Ovary (tissue), 9 donors: ENCODE results near the gene NRL. TPM values are rescaled to one million over a fixed set of nuclear protein-coding genes. Genes with fewer than 3 reads are reported as not detected.

Source experiments
- DNase-seq, 5 donors: peaks; one replicate each; pipeline ENCODE4 v3.0.0-alpha.2; 2019 to 2020
- H3K27ac ChIP-seq, 2 donors: fragments of 200-600 bp; one replicate each; pipeline versions ENCODE4 v1.5.1 to v1.8.0; 2019 to 2022
- H3K27me3 ChIP-seq: fragments of 200-600 bp; one replicate; pipeline ENCODE4 v1.8.0; 2022
- H3K36me3 ChIP-seq: fragments of 200-600 bp; sonication (generic); one replicate; pipeline ENCODE4 v1.5.1; 2019
- H3K4me1 ChIP-seq: one replicate; pipeline ENCODE4 v1.8.1; 2013; ENCODE audit warnings: mild to moderate bottlenecking, moderate library complexity; ENCODE audit not compliant: insufficient read depth
- H3K4me3 ChIP-seq: fragments of 200-600 bp; sonication (generic); one replicate; pipeline ENCODE4 v1.5.1; 2017
- H3K9me3 ChIP-seq, 2 donors: fragments of 200-600 bp in 1 of 2; sonication (generic) in 1 of 2; one replicate each; pipeline versions ENCODE4 v1.5.1 to v1.8.1; 2013 to 2019; ENCODE audit warnings: mild to moderate bottlenecking in 1 of 2, moderate library complexity in 1 of 2
- EP300 ChIP-seq: sonication (generic); formaldehyde crosslinking; IDR thresholded peaks from one replicate; pipeline ENCODE4 v1.6.1; 2017; ENCODE audit warnings: antibody characterized with exemption
- POLR2A ChIP-seq: fragments of 450-650 bp; IDR thresholded peaks from one replicate; pipeline ENCODE4 v1.6.1; 2017; ENCODE audit warnings: antibody characterized with exemption, mild to moderate bottlenecking, moderate library complexity
- WGBS, 3 donors: extraction: QIAGEN DNeasy Blood & Tissue Kit in 1 of 3; methylation state at CpG; one replicate each; pipeline versions ENCODE4 v1.1.5 to v1.1.7; 2013 to 2017; 5-methylcytosine and 5-hydroxymethylcytosine counted together
- intact Hi-C, 4 donors: fragments of 100-400 bp; cut with DNase I; formaldehyde crosslinking; loops; one replicate each; pipeline versions ENCODE4 v1.11.0 to v1.15.1; 2022 to 2023
- polyA plus RNA-seq, 2 donors: library from polyadenylated mRNA; stranded (reverse); fragments of 200-250 nt in 1 of 2; fragments of 350-450 nt in 1 of 2; fragmentation: Illumina TruSeq in 1 of 2; extraction: RNeasy Lipid Tissue Mini Kit (QIAGEN cat#74804) in 1 of 2; gene quantifications; one replicate each; pipeline ENCODE4 v1.2.3, GENCODE V29; 2013 to 2014
- total RNA-seq, 7 donors: library from RNA; depleted of rRNA in 2 of 7; stranded (reverse); fragments of >200 nt in 2 of 7; fragmentation: NEBNext Ultra II Directional in 3 of 7; extraction: Animal tissue kit (Norgen Biotek cat#: 25700) in 3 of 7; gene quantifications; one replicate each; pipeline versions ENCODE4 v1.1.0 to v1.2.4, GENCODE V29; 2016 to 2023
- TF ChIP-seq, protein P1 (sequence below), 3 donors: fragments of 450-650 bp in 2 of 3; fragments of 200-600 bp in 1 of 3; IDR thresholded peaks; one replicate each; pipeline versions ENCODE4 v1.5.1 to v1.8.0; 2016 to 2022; ENCODE audit warnings: antibody characterized with exemption in 3 of 3, mild to moderate bottlenecking in 1 of 3
- donor health status: DM: no; HTN: no; CAD: no; lungs with moderate emphysema.
- donor health status: DM: no; HTN: no; CAD: no.
- donor health status: Bipolar disorder and iron deficiency.
- donor health status: DM: yes; HTN: yes; CAD: no.
- donor health status: DM: no; HTN: no; CAD: no.
- donor health status: DM: yes; HTN: yes; CAD: no.

The NRL gene
- total and polyA plus RNA-seq, 9 donors: 0.78 to 4.1 (median 2.8) TPM

DNA sequence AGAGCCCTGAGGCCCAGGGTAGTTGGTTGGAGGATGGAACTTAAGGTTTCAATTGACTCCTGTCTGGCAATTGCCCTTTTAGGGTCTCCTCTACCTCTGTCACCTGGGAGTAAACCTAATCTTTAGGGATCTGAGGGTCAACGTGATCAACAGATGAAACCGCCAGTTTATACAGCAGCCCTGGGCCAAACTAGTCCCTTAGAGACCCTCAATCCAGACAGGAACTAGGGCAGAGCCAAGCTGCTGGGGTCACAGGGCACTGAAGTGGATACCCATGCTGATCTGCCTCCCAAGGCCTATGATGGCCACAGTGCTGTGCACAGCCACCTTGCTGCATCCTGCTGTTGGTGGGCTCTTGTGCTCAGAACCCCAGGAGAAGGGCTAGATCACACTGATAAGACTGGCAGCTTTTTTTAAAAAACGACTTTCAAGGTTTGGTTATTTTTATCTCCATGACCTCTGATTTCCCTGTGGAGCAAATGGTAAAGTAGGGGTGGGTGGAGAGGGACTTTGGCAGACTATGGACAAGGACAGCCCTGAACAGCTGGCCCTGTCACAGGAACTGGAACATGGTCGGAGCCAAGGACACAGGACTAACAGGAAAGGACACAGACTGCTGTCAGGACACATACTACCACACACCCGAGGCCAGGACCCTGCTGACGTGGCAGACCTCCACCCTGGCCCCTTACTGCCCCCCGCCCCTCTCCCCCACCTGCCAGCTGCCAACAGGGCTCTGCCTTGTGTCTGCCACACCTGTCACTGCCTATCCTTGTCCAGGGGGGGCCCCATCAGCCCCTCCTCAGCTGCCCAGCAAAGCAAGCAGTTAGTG is 16.2 kb upstream of the NRL start:
- Histone ChIP-seq H3K27ac (no peak overlapping the region), H3K27me3 (no peaks in the 10 kb centered on the region), H3K4me1 (peaks cover 1% of the 10 kb centered on the region), H3K9me3 (no peaks in the 10 kb centered on the region), H3K4me3 (no peak overlapping the region), H3K36me3 (no peaks in the 10 kb centered on the region)
- intact Hi-C loops: no loop called here
- TF ChIP-seq POLR2A: no peak
- peak in 2 of 5 donors; percentile 16 to 29 for DNase-seq
- 60 to 62% (median 62%) methylated on average over 7 of the region's 7 CpGs for WGBS, 3 donors

GRCh38 chr14:24130380-24130716 is 15.6 kb upstream of the NRL start, which contains the start of gene FITM1:
TSS of gene FITM1 (plus strand) at chr14:24130659. CDS start at chr14:24131564, 905 bp downstream.
- TF ChIP-seq EP300: no peak
- TF ChIP-seq POLR2A: no peak
- TF ChIP-seq, protein P1, sequence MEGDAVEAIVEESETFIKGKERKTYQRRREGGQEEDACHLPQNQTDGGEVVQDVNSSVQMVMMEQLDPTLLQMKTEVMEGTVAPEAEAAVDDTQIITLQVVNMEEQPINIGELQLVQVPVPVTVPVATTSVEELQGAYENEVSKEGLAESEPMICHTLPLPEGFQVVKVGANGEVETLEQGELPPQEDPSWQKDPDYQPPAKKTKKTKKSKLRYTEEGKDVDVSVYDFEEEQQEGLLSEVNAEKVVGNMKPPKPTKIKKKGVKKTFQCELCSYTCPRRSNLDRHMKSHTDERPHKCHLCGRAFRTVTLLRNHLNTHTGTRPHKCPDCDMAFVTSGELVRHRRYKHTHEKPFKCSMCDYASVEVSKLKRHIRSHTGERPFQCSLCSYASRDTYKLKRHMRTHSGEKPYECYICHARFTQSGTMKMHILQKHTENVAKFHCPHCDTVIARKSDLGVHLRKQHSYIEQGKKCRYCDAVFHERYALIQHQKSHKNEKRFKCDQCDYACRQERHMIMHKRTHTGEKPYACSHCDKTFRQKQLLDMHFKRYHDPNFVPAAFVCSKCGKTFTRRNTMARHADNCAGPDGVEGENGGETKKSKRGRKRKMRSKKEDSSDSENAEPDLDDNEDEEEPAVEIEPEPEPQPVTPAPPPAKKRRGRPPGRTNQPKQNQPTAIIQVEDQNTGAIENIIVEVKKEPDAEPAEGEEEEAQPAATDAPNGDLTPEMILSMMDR (IDR thresholded peaks at IDR 0.05): no peak
- Histone ChIP-seq H3K4me3 (no peak within 1 kb of the TSS), H3K36me3 (no peaks in the 10 kb centered on the region), H3K27me3 (no peaks in the 10 kb centered on the region), H3K27ac (no peak within 1 kb of the TSS), H3K4me1 (no peaks in the 10 kb centered on the region), H3K9me3 (no peaks in the 10 kb centered on the region)
- WGBS, 3 donors: 92 to 95% (median 93%) methylated on average over 5 of the region's 5 CpGs
- peak in 1 of 5 donors; percentile 15 for DNase-seq
- intact Hi-C loops: no loop called here

DNA sequence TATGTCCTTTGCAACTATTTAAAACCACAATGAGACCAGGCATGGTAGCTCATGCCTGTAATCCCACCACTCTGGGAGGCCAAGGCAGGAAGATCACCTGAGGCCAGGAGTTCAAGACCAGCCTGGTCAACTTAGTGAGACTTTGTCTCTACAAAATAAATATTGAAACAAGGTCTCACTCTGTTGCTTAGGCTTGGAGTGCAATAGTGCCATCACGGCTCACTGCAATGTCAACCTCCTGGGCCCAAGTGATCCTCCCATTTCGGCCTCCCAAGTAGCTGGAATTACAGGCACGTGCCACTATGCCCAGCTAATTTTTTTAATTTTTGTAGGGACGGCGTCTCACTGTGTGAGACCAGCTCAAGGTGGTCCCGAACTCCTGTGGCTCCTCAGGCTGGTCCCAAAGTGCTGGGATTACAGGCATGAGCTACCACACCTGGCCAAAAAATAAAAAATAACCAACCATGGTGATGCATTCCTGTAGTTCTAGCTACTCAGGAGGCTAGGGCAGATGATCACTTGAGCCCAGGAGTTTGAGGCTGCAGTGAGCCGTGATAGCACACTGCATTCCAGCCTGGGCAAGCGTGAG is 14.8 kb upstream of the NRL start:
- peak in 1 of 5 donors; percentile 19 for DNase-seq
- no peaks in the 10 kb centered on the region for H3K4me1 ChIP-seq
- TF ChIP-seq POLR2A: no peak
- TF ChIP-seq EP300: no peak
- TF ChIP-seq, protein P1 (IDR thresholded peaks at IDR 0.05): no peak
- no peaks in the 10 kb centered on the region for H3K36me3 ChIP-seq
- intact Hi-C loops: no loop called here
- H3K27me3 ChIP-seq: no peaks in the 10 kb centered on the region
- no peaks in the 10 kb centered on the region for H3K9me3 ChIP-seq
- no peak overlapping the region for H3K27ac ChIP-seq
- no peak overlapping the region for H3K4me3 ChIP-seq
- WGBS, 3 donors: 91 to 94% (median 93%) methylated on average over 8 of the region's 8 CpGs

- no peak for DNase-seq
- Histone ChIP-seq H3K27me3 (no peaks in the 10 kb centered on the region), H3K4me3 (no peak overlapping the region), H3K4me1 (no peaks in the 10 kb centered on the region), H3K36me3 (no peaks in the 10 kb centered on the region), H3K9me3 (no peaks in the 10 kb centered on the region), H3K27ac (no peak overlapping the region)
- intact Hi-C loops: no loop called here
- 73 to 84% (median 77%) methylated on average over 2 of the region's 2 CpGs for WGBS, 3 donors
- TF ChIP-seq, protein P1 (IDR thresholded peaks at IDR 0.05): no peak
- TF ChIP-seq POLR2A (no peak), EP300 (no peak)
Measured at GRCh38 chr14:24127673-24128072, 12.9 kb upstream of the NRL start.

DNA sequence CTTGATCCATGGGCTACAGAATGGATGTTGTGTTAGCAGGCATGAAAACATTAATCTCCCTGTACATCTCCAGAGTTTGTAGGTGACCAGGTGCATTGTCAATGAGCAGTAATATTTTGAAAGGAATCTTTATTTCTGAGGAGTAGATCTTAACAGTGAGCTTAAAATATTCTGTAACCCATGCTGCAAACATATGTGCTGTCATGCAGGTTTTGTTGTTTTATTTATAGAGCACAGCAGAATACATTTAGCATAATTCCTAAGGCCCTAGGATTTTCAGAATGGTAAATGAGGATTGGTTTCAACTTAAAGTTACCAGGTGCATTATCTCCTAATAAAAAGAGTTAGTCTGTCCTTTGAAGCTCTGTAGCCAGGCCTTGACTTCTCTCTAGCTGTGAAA is 12.2 kb upstream of the NRL start:
- Histone ChIP-seq H3K36me3 (no peaks in the 10 kb centered on the region), H3K4me3 (no peak overlapping the region), H3K4me1 (no peaks in the 10 kb centered on the region), H3K27me3 (no peaks in the 10 kb centered on the region), H3K27ac (no peak overlapping the region), H3K9me3 (no peaks in the 10 kb centered on the region)
- intact Hi-C loops: no loop called here
- DNase-seq: no peak
- no peak for TF ChIP-seq EP300
- TF ChIP-seq, protein P1 (IDR thresholded peaks at IDR 0.05): no peak
- TF ChIP-seq POLR2A: no peak
